ENCODE measurements around the gene IZUMO1. TPM values are rescaled to one million over a fixed set of nuclear protein-coding genes. Genes with fewer than 3 reads are reported as not detected.

Gene IZUMO1
- total and polyA plus RNA-seq, 2 of the 13 experiments (the other 11 are each of a cell fraction or from before 2014, with no cell fraction given): 0.07 to 0.22 TPM

- TF ChIP-seq NFAT5 (CRISPR knock-in tag; IDR thresholded peaks at IDR 0.05): no peak
- no peak for TF ChIP-seq SRY (CRISPR knock-in tag; IDR thresholded peaks at IDR 0.05)
- peak; percentile 64; the same call in 1 of the 2 replicates for TF ChIP-seq AHDC1 (CRISPR knock-in tag; IDR thresholded peaks at IDR 0.05; ENCODE audit: borderline replicate concordance)
- TF ChIP-seq MEIS2 (CRISPR knock-in tag; IDR thresholded peaks at IDR 0.05): no peak
- no peak for TF ChIP-seq MBD4 (IDR thresholded peaks at IDR 0.05; ENCODE audit: borderline replicate concordance, low read length)
- no peak for TF ChIP-seq ADNP (CRISPR knock-in tag; IDR thresholded peaks at IDR 0.05)
- TF ChIP-seq NFIC (IDR thresholded peaks at IDR 0.05; ENCODE audit: low read length): no peak
- no peak for TF ChIP-seq ZNF441 (CRISPR knock-in tag; IDR thresholded peaks at IDR 0.05; ENCODE audit: borderline replicate concordance)
- no peak for TF ChIP-seq ZNF207 (IDR thresholded peaks at IDR 0.05; ENCODE audit: borderline replicate concordance)
- no peak for TF ChIP-seq TBX3 (IDR thresholded peaks at IDR 0.05; ENCODE audit: borderline replicate concordance)
- TF ChIP-seq ZNF513 (CRISPR knock-in tag; conservative IDR thresholded peaks at IDR 0.05): no peak
- no peak for TF ChIP-seq FOXO1 (CRISPR knock-in tag; IDR thresholded peaks at IDR 0.05)
- TF ChIP-seq ZFP90 (CRISPR knock-in tag; IDR thresholded peaks at IDR 0.05; ENCODE audit: borderline replicate concordance): 0 out of 2 replicates have a peak, but pooled peaks have one; percentile 38
Measured at GRCh38 chr19:48718711-48719231, 27.9 kb downstream of the IZUMO1 start (continued).

All from HepG2 (cell line).